ENCODE data around the gene PLA2G6.

GRCh38 chr22:38126928-38127668 lies 54.5 kb downstream of the PLA2G6 start:
- TF ChIP-seq POLR2AphosphoS5 (IDR thresholded peaks at IDR 0.05) (no peak), POLR2A (IDR thresholded peaks at IDR 0.05) (no peak)
- TF ChIP-seq, protein P1, sequence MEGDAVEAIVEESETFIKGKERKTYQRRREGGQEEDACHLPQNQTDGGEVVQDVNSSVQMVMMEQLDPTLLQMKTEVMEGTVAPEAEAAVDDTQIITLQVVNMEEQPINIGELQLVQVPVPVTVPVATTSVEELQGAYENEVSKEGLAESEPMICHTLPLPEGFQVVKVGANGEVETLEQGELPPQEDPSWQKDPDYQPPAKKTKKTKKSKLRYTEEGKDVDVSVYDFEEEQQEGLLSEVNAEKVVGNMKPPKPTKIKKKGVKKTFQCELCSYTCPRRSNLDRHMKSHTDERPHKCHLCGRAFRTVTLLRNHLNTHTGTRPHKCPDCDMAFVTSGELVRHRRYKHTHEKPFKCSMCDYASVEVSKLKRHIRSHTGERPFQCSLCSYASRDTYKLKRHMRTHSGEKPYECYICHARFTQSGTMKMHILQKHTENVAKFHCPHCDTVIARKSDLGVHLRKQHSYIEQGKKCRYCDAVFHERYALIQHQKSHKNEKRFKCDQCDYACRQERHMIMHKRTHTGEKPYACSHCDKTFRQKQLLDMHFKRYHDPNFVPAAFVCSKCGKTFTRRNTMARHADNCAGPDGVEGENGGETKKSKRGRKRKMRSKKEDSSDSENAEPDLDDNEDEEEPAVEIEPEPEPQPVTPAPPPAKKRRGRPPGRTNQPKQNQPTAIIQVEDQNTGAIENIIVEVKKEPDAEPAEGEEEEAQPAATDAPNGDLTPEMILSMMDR (IDR thresholded peaks at IDR 0.05), result no peak

Measured in stomach (tissue), 4 donors.